ENCODE data around the gene FAM151A.

DNA sequence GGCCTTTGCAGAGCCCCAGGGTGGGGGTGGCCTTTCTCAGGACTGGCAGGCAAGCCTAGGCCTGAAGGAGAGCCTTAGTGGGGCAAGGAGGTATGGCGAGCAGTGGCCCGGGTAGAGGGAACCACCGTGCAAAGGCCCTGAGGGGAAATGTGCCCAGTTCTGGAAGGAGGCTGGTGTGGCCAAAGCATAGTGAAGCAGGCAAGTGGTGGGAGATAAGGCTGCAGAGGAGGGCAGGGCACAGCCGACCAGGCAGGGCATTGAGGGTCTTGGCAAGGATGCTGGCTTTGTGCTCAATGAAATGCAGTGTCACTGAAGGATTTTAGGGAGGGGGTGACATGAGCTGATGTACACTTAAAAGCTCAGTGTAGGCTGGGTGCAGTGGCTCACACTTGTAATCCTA is 41.0 kb upstream of the FAM151A start:
- TF ChIP-seq, protein P1, sequence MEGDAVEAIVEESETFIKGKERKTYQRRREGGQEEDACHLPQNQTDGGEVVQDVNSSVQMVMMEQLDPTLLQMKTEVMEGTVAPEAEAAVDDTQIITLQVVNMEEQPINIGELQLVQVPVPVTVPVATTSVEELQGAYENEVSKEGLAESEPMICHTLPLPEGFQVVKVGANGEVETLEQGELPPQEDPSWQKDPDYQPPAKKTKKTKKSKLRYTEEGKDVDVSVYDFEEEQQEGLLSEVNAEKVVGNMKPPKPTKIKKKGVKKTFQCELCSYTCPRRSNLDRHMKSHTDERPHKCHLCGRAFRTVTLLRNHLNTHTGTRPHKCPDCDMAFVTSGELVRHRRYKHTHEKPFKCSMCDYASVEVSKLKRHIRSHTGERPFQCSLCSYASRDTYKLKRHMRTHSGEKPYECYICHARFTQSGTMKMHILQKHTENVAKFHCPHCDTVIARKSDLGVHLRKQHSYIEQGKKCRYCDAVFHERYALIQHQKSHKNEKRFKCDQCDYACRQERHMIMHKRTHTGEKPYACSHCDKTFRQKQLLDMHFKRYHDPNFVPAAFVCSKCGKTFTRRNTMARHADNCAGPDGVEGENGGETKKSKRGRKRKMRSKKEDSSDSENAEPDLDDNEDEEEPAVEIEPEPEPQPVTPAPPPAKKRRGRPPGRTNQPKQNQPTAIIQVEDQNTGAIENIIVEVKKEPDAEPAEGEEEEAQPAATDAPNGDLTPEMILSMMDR (IDR thresholded peaks at IDR 0.05; ENCODE audit: extremely low read depth in 1 of 2, insufficient read depth in 1 of 2, low read depth in 1 of 2, low read length in 2 of 2) = no peak
- TF ChIP-seq POLR2A (IDR thresholded peaks at IDR 0.05; ENCODE audit: low read depth, low read length) = no peak
- TF ChIP-seq POLR2AphosphoS5 (IDR thresholded peaks at IDR 0.05; ENCODE audit: insufficient read depth, low read depth, low read length) = no peak
- no peak for TF ChIP-seq FOS (IDR thresholded peaks at IDR 0.05; ENCODE audit: borderline replicate concordance, insufficient read depth, low read length)
- no peak for TF ChIP-seq EZH2 (IDR thresholded peaks at IDR 0.05; ENCODE audit: borderline replicate concordance, low read depth, low read length, severe bottlenecking)
- TF ChIP-seq JUN (IDR thresholded peaks at IDR 0.05; ENCODE audit: borderline replicate concordance, insufficient read depth, insufficient read length, low read depth) = no peak

Measured in endothelial cell of umbilical vein (primary cell).